Effector memory CD4-positive, alpha-beta T cell (primary cell): ENCODE results near the gene GUCA2B.

Experiments used
- DNase-seq, 3 donors: peaks; one replicate each; pipeline ENCODE4 v3.0.0-alpha.2; 2020
- H3K27ac ChIP-seq: 2 replicates; pipeline ENCODE4 v1.7.0; 2013; ENCODE audit warnings: mild to moderate bottlenecking, low read length, moderate library complexity; ENCODE audit not compliant: insufficient read depth, poor library complexity, severe bottlenecking
- H3K27me3 ChIP-seq: replicated peaks from 2 replicates; pipeline ENCODE4 v1.7.0; 2013; ENCODE audit warnings: mild to moderate bottlenecking, low read length; ENCODE audit not compliant: insufficient read depth, control insufficient read depth, poor library complexity, severe bottlenecking
- H3K36me3 ChIP-seq: 2 replicates; pipeline ENCODE4 v1.7.0; 2013; ENCODE audit warnings: mild to moderate bottlenecking, low read length, moderate library complexity; ENCODE audit not compliant: control insufficient read depth, insufficient read depth
- H3K4me1 ChIP-seq: 2 replicates; pipeline ENCODE4 v1.7.0; 2013; ENCODE audit warnings: low read length, mild to moderate bottlenecking; ENCODE audit not compliant: control insufficient read depth, insufficient read depth, poor library complexity, severe bottlenecking
- H3K4me3 ChIP-seq: 2 replicates; pipeline ENCODE4 v1.7.0; 2013; ENCODE audit warnings: low read length, low read depth, mild to moderate bottlenecking; ENCODE audit not compliant: insufficient read depth, poor library complexity, severe bottlenecking
- H3K9me3 ChIP-seq: 2 replicates; pipeline ENCODE4 v1.7.0; 2013; ENCODE audit warnings: mild to moderate bottlenecking, low read length, moderate library complexity; ENCODE audit not compliant: control insufficient read depth
- total RNA-seq, 3 donors: gene quantifications; one replicate each; lab custom pipeline; 2026; lab: John Stamatoyannopoulos, UW

GUCA2B gene
- total RNA-seq = 0 reads per million in 3 donors

- Histone ChIP-seq H3K27me3 (no peaks in the 10 kb centered on the region), H3K27ac (no peak within 1 kb of the TSS), H3K36me3 (no peaks in the 10 kb centered on the region), H3K9me3 (no peaks in the 10 kb centered on the region), H3K4me1 (no peaks in the 10 kb centered on the region), H3K4me3 (no peak within 1 kb of the TSS)
- no peak for DNase-seq
These were observed at the start of gene GUCA2B for GRCh38 chr1:42152907-42153600. GUCA2B (plus strand) TSS chr1:42153410; CDS start chr1:42153451, 41 bp downstream.

- Histone ChIP-seq H3K4me1 (no peaks in the 10 kb centered on the region), H3K4me3 (no peak overlapping the region), H3K36me3 (no peaks in the 10 kb centered on the region), H3K27ac (no peak overlapping the region), H3K27me3 (no peaks in the 10 kb centered on the region), H3K9me3 (no peaks in the 10 kb centered on the region)
- DNase-seq = no peak
These were observed 48.2 kb upstream of the GUCA2B start for GRCh38 chr1:42105025-42105424.

GRCh38 chr1:42108309-42108708 lies 44.9 kb upstream of the GUCA2B start:
- Histone ChIP-seq H3K4me3 (no peak overlapping the region), H3K4me1 (no peaks in the 10 kb centered on the region), H3K27ac (no peak overlapping the region), H3K27me3 (no peaks in the 10 kb centered on the region), H3K9me3 (no peaks in the 10 kb centered on the region), H3K36me3 (no peaks in the 10 kb centered on the region)
- no peak for DNase-seq

GRCh38 chr1:42109600-42109999 lies 43.6 kb upstream of the GUCA2B start:
- Histone ChIP-seq H3K27ac (no peak overlapping the region), H3K4me3 (no peak overlapping the region), H3K27me3 (no peaks in the 10 kb centered on the region), H3K4me1 (no peaks in the 10 kb centered on the region), H3K36me3 (no peaks in the 10 kb centered on the region), H3K9me3 (no peaks in the 10 kb centered on the region)
- no peak for DNase-seq

GRCh38 chr1:42114229-42114628 lies 39.0 kb upstream of the GUCA2B start:
- no peaks in the 10 kb centered on the region for H3K36me3 ChIP-seq
- H3K27me3 ChIP-seq = no peaks in the 10 kb centered on the region
- H3K9me3 ChIP-seq = no peaks in the 10 kb centered on the region
- DNase-seq = no peak
- no peak overlapping the region for H3K4me3 ChIP-seq
- no peak overlapping the region for H3K27ac ChIP-seq
- H3K4me1 ChIP-seq = no peaks in the 10 kb centered on the region

GRCh38 chr1:42117214-42117613 lies 36.0 kb upstream of the GUCA2B start:
- Histone ChIP-seq H3K27ac (no peak overlapping the region), H3K36me3 (no peaks in the 10 kb centered on the region), H3K27me3 (no peaks in the 10 kb centered on the region), H3K4me3 (no peak overlapping the region), H3K4me1 (no peaks in the 10 kb centered on the region), H3K9me3 (no peaks in the 10 kb centered on the region)
- DNase-seq = no peak

- no peak overlapping the region for H3K4me3 ChIP-seq
- no peaks in the 10 kb centered on the region for H3K27me3 ChIP-seq
- no peak overlapping the region for H3K27ac ChIP-seq
- H3K9me3 ChIP-seq = no peaks in the 10 kb centered on the region
- H3K36me3 ChIP-seq = no peaks in the 10 kb centered on the region
- DNase-seq = no peak
- H3K4me1 ChIP-seq = no peaks in the 10 kb centered on the region
These were observed 35.1 kb upstream of the GUCA2B start for GRCh38 chr1:42118125-42118524.

- Histone ChIP-seq H3K9me3 (no peaks in the 10 kb centered on the region), H3K27ac (no peak overlapping the region), H3K4me1 (no peaks in the 10 kb centered on the region), H3K4me3 (no peak overlapping the region), H3K36me3 (no peaks in the 10 kb centered on the region), H3K27me3 (no peaks in the 10 kb centered on the region)
- DNase-seq = no peak
These were observed 30.8 kb upstream of the GUCA2B start for GRCh38 chr1:42122408-42122807.

GRCh38 chr1:42125552-42125951 lies 27.7 kb upstream of the GUCA2B start:
- no peaks in the 10 kb centered on the region for H3K36me3 ChIP-seq
- H3K4me3 ChIP-seq = no peak overlapping the region
- no peaks in the 10 kb centered on the region for H3K4me1 ChIP-seq
- no peaks in the 10 kb centered on the region for H3K9me3 ChIP-seq
- no peaks in the 10 kb centered on the region for H3K27me3 ChIP-seq
- no peak overlapping the region for H3K27ac ChIP-seq
- DNase-seq = no peak

- Histone ChIP-seq H3K27ac (no peak overlapping the region), H3K36me3 (no peaks in the 10 kb centered on the region), H3K27me3 (no peaks in the 10 kb centered on the region), H3K4me1 (no peaks in the 10 kb centered on the region), H3K9me3 (no peaks in the 10 kb centered on the region), H3K4me3 (no peak overlapping the region)
- no peak for DNase-seq
These were observed 25.4 kb upstream of the GUCA2B start for GRCh38 chr1:42127767-42128166.
